Measurements from ENCODE around the gene CPNE6. TPM values are rescaled to one million over a fixed set of nuclear protein-coding genes. Genes with fewer than 3 reads are reported as not detected.
A peak's percentile ranks its signal among the peaks of the same experiment; 100 is the strongest.

The CPNE6 gene
- total RNA-seq, 1 donor from 2014 or later: 0.09 TPM

- ChIA-PET POLR2A (interaction anchor here (0.6 to 2.8 kb wide), 11 partner anchors 17 to 776 kb away, joined by 3 to 18 read pairs (median 8); partner anchors contain the start of genes DCAF11, IRF9, NRL and PCK2), CTCF (interaction anchor here (0.8 to 4.8 kb wide), 17 partner anchors 10 to 250 kb away, joined by 3 to 138 read pairs (median 5); partner anchors contain the start of genes CIDEB, IRF9, PCK2 and TINF2)
- Mint-ChIP-seq H3K4me3 (no peak overlapping the region), H3K4me1 (peaks cover 2% of the 10 kb centered on the region), H3K27me3 (no peaks in the 10 kb centered on the region), H3K27ac (no peak overlapping the region), H3K36me3 (ENCODE audit: low read depth) (peaks cover 1% of the 10 kb centered on the region), H3K9me3 (no peaks in the 10 kb centered on the region)
- intact Hi-C loops (cut with micrococcal nuclease): loop anchor here (1.0 kb wide), 6 partner anchors 32 to 239 kb away; partner anchors contain the start of gene IRF9
- DNase-seq (no peak), ATAC-seq (ENCODE audit: low read depth) (peak; percentile 84)
- TF ChIP-seq CTCF (IDR thresholded peaks at IDR 0.05): no peak
These were observed 13.0 kb upstream of the CPNE6 start for GRCh38 chr14:24058260-24058950.

DNA sequence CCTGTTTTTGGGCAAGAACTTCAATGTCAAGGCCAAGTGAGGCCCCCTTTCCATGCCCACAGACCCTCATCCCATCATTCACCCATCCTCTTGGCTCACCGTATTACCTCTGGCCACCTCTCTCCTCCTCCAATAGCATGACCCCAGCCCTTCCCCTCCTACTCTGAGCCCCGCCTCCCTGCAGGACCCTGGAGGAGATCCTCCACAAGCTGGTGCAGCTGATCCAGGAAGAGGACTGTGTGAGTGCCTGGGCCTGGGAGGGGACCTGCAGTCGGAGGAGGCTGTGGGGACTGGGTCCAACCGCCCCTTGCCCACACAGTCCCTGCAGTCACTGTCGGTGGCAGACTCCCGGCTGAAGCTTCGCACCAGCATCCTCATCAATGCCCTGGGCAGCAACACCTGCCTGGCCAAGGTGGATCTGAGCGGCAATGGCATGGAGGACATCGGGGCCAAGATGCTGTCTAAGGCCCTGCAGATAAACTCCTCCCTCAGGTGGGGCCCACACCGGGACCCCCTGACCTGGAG is 12.3 kb upstream of the CPNE6 start:
- DNase-seq: no peak
- ATAC-seq (ENCODE audit: low read depth): no peak
- peaks cover 1% of the 10 kb centered on the region for H3K36me3 Mint-ChIP-seq (ENCODE audit: low read depth)
- H3K4me1 Mint-ChIP-seq: peaks cover 2% of the 10 kb centered on the region
- no peaks in the 10 kb centered on the region for H3K9me3 Mint-ChIP-seq
- no peaks in the 10 kb centered on the region for H3K27me3 Mint-ChIP-seq
- POLR2A ChIA-PET: interaction anchor here (0.6 to 2.3 kb wide), 8 partner anchors 16 to 776 kb away, joined by 3 to 18 read pairs (median 10); partner anchors contain the start of genes IRF9, PCK2 and TINF2
- CTCF ChIA-PET: interaction anchor here (0.8 to 4.8 kb wide), 14 partner anchors 10 to 249 kb away, joined by 3 to 138 read pairs (median 6); partner anchors contain the start of genes CIDEB, IRF9, PCK2 and TINF2
- H3K4me3 Mint-ChIP-seq: no peak overlapping the region
- H3K27ac Mint-ChIP-seq: no peak overlapping the region
- intact Hi-C loops (cut with micrococcal nuclease): loop anchor here (1.0 kb wide), 6 partner anchors 31 to 238 kb away; partner anchors contain the start of gene IRF9
- TF ChIP-seq CTCF (IDR thresholded peaks at IDR 0.05): no peak

DNA sequence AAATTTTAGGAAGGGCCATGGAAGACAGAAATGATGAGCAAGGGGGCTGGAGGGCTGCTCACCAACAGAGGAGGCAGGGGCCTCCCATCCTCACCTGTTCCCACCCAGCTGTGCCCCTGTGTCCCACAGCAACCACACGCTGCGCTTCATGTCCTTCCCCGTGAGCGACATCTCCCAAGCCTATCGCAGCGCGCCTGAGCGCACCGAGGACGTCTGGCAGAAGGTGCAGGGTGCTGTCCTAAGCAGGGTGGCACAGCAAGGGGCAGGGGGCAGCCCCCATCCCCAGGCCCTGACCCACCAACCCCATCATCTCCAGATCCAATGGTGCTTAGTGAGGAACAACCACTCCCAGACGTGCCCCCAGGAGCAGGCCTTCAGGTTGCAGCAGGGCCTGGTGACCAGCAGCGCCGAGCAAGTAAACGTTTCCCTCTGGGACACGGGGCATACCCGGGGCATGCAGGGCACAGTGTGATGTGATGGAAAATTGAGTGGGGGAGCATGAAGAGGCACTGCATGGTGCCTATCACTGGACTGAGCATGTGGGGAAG is 11.4 kb upstream of the CPNE6 start:
- H3K27me3 Mint-ChIP-seq: no peaks in the 10 kb centered on the region
- H3K36me3 Mint-ChIP-seq (ENCODE audit: low read depth): peaks cover 1% of the 10 kb centered on the region
- no peak for TF ChIP-seq CTCF (IDR thresholded peaks at IDR 0.05)
- H3K27ac Mint-ChIP-seq: no peak overlapping the region
- no peaks in the 10 kb centered on the region for H3K9me3 Mint-ChIP-seq
- POLR2A ChIA-PET: interaction anchor here (2.3 kb wide), 1 partner anchor 21 kb away, joined by 16 read pairs; no protein-coding TSS in a partner anchor
- peaks cover 2% of the 10 kb centered on the region for H3K4me1 Mint-ChIP-seq
- DNase-seq (no peak), ATAC-seq (ENCODE audit: low read depth) (no peak)
- CTCF ChIA-PET: interaction anchor here (1.0 to 4.8 kb wide), 3 partner anchors 31 to 101 kb away, joined by 3 to 138 read pairs (median 8); partner anchors contain the start of genes IRF9 and PCK2
- no peak overlapping the region for H3K4me3 Mint-ChIP-seq
- intact Hi-C loops (cut with micrococcal nuclease): no loop called here

- DNase-seq: no peak
- Mint-ChIP-seq H3K9me3 (no peaks in the 10 kb centered on the region), H3K4me3 (no peak overlapping the region), H3K4me1 (peaks cover 2% of the 10 kb centered on the region), H3K36me3 (ENCODE audit: low read depth) (peaks cover 1% of the 10 kb centered on the region), H3K27me3 (no peaks in the 10 kb centered on the region), H3K27ac (no peak overlapping the region)
- intact Hi-C loops (cut with micrococcal nuclease): no loop called here
- no peak for TF ChIP-seq CTCF (IDR thresholded peaks at IDR 0.05)
- CTCF ChIA-PET: interaction anchor here (1.0 to 2.0 kb wide), 3 partner anchors 30 to 101 kb away, joined by 3 to 9 read pairs (median 8); partner anchors contain the start of gene IRF9
- ATAC-seq (ENCODE audit: low read depth): no peak
- POLR2A ChIA-PET: no interaction called here
These were observed 10.9 kb upstream of the CPNE6 start for GRCh38 chr14:24060443-24060842.
